Mesothelial cell of epicardium (in vitro differentiated cells): ENCODE measurements around the gene RAB36. TPM values are rescaled to one million over a fixed set of nuclear protein-coding genes. Genes with fewer than 3 reads are reported as not detected.
A peak's percentile ranks its signal among the peaks of the same experiment; 100 is the strongest.

ENCODE experiments used
- DNase-seq, 2 experiments: peaks; one replicate each; pipeline ENCODE4 v3.0.0; 2021; ENCODE audit warnings: low spot score in 2 of 2; ENCODE audit not compliant: unreplicated experiment in 2 of 2
- H3K27ac Mint-ChIP-seq: 2 replicates; pipeline ENCODE4 v1.8.0; 2021; ENCODE audit warnings: mixed read lengths
- H3K27me3 Mint-ChIP-seq: 2 replicates; pipeline ENCODE4 v1.8.0; 2021; ENCODE audit warnings: low read depth, mixed read lengths
- H3K36me3 Mint-ChIP-seq: 2 replicates; pipeline ENCODE4 v1.8.0; 2021; ENCODE audit warnings: mixed read lengths
- H3K4me1 Mint-ChIP-seq: 2 replicates; pipeline ENCODE4 v1.8.0; 2021; ENCODE audit warnings: mixed read lengths
- H3K4me3 Mint-ChIP-seq: 2 replicates; pipeline ENCODE4 v1.8.0; 2021; ENCODE audit warnings: mild to moderate bottlenecking, moderate library complexity, mixed read lengths
- H3K9me3 Mint-ChIP-seq: 2 replicates; pipeline ENCODE4 v1.8.0; 2021; ENCODE audit warnings: mixed read lengths
- CTCF ChIP-seq: fragments of 200-600 bp; sonication (generic); IDR thresholded peaks from one replicate; pipeline ENCODE4 v1.5.0; 2021; ENCODE audit warnings: antibody characterized with exemption; ENCODE audit not compliant: unreplicated experiment
- total RNA-seq: library from RNA; stranded (reverse); gene quantifications from 3 replicates; pipeline ENCODE4 v1.2.1, GENCODE V29; 2021

Gene RAB36
- total RNA-seq, 1 donor from 2014 or later, result 6.4 TPM

GRCh38 chr22:23180301-23180892, 35.1 kb downstream of the RAB36 start, which contains the start of gene BCR:
TSS of gene BCR (plus strand) at chr22:23180509. CDS start at chr22:23180961, 452 bp downstream.
- TF ChIP-seq CTCF, result no peak
- H3K4me1 Mint-ChIP-seq, result peaks cover 41% of the 10 kb centered on the region
- H3K9me3 Mint-ChIP-seq, result peaks cover 17% of the 10 kb centered on the region
- H3K4me3 Mint-ChIP-seq, result peak within 1 kb of the TSS; percentile 79
- DNase-seq, result peak; percentile 53 to 56
- H3K36me3 Mint-ChIP-seq, result peaks cover 16% of the 10 kb centered on the region
- no peak within 1 kb of the TSS for H3K27ac Mint-ChIP-seq
- H3K27me3 Mint-ChIP-seq, result no peaks in the 10 kb centered on the region

GRCh38 chr22:23180893-23181720, 35.8 kb downstream of the RAB36 start:
- peaks cover 43% of the 10 kb centered on the region for H3K4me1 Mint-ChIP-seq
- H3K9me3 Mint-ChIP-seq, result peaks cover 13% of the 10 kb centered on the region
- peak overlapping the region; percentile 79 for H3K4me3 Mint-ChIP-seq
- no peaks in the 10 kb centered on the region for H3K27me3 Mint-ChIP-seq
- peak in 1 of 2 experiments; percentile 46 for DNase-seq
- no peak overlapping the region for H3K27ac Mint-ChIP-seq
- peaks cover 15% of the 10 kb centered on the region for H3K36me3 Mint-ChIP-seq
- TF ChIP-seq CTCF, result no peak

- Mint-ChIP-seq H3K27ac (no peak overlapping the region), H3K4me1 (peaks cover 43% of the 10 kb centered on the region), H3K4me3 (peak overlapping the region; percentile 68), H3K27me3 (no peaks in the 10 kb centered on the region), H3K36me3 (peaks cover 13% of the 10 kb centered on the region), H3K9me3 (peaks cover 6% of the 10 kb centered on the region)
- TF ChIP-seq CTCF, result no peak
- DNase-seq, result no peak
Observed at GRCh38 chr22:23181721-23182308, 36.5 kb downstream of the RAB36 start.

- DNase-seq, result no peak
- Mint-ChIP-seq H3K4me1 (peaks cover 43% of the 10 kb centered on the region), H3K27me3 (no peaks in the 10 kb centered on the region), H3K9me3 (no peaks in the 10 kb centered on the region), H3K36me3 (peaks cover 8% of the 10 kb centered on the region), H3K4me3 (peak overlapping the region; percentile 68), H3K27ac (peak overlapping the region; percentile 22)
- TF ChIP-seq CTCF, result no peak
Observed at GRCh38 chr22:23182309-23183060, 37.2 kb downstream of the RAB36 start.

- Mint-ChIP-seq H3K36me3 (peaks cover 14% of the 10 kb centered on the region), H3K9me3 (no peaks in the 10 kb centered on the region), H3K27ac (peak overlapping the region; percentile 73), H3K27me3 (no peaks in the 10 kb centered on the region), H3K4me3 (peak overlapping the region; percentile 68), H3K4me1 (peaks cover 48% of the 10 kb centered on the region)
- peak in 1 of 2 experiments; percentile 69 for DNase-seq
- TF ChIP-seq CTCF, result no peak
Observed at GRCh38 chr22:23183061-23183698, 37.9 kb downstream of the RAB36 start.
